ENCODE measurements around the gene SECISBP2L.
A peak's percentile ranks its signal among the peaks of the same experiment; 100 is the strongest.

The SECISBP2L gene

DNA sequence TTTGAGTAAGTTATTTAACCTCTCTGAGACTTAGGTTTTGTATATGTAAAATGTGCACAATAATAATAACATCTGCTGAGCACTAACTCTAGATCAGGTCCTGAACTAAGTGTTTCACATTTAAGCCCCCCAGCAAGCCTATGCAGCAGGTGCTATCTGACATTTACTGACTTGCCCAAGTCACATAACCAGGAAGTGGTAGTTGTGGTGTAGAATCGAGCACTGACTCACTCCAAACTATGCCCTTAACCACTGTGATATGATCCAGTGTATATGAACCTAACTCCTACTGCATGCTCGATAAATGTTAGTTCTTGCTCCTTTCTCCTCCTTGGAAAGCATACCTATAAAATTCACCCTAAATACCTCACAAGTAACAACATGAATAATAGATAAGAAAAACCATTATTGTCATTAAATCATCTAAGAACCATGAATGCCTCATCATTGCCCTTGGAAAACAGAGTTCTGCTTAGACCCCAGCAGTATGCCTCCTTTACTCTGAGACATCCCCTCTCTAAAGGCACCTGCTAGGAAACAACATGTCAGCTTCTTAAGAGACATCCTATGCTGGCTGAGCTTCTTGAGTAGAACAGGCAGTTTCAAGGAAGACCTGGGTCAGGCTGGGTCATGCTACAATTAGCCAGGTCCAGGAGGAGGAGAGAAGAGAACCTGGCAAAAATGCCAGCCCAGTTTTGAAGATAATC lies 79.5 kb downstream of the SECISBP2L start:
- DNase-seq (ENCODE audit: low spot score) = no peak

DNA sequence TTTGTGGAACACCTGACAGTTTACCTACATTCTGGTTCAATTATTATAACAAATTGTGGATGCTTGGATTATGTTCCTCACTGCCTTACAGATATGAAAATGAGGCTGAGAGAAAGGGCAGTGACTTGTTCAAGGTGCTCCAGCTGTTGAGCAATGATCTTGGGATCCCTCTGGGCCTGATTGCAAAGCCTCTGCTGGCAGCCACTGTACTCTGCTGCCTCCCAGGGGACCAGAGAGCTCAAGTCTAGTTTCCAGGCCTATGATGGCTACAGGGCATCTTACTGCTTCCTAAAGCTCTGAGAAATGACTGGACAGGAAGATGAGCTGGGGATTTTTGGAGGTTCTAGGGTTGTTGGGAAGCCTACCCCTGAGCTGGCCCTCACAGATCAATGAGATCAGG lies 80.3 kb downstream of the SECISBP2L start:
- no peak for DNase-seq (ENCODE audit: low spot score)

DNA sequence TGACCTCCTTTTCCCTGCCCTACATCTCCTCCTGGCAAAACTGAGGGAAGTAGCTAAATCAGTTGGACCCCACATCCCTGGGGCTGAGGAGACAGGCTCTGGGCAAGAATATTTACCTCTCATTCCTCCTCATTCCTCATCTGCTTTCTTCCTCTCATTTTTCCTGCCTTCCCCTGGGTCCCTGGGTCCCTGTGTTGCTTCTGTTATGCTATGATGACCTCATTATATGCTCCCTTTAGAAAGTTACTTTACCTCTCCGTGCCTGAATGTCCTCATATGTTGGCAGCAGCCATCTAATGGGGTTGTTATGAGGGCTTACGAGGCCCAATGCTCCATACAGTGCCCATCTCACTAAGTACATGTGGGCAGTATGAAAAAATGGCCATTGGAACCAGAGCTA lies 81.3 kb downstream of the SECISBP2L start:
- DNase-seq (ENCODE audit: low spot score) = no peak

DNA sequence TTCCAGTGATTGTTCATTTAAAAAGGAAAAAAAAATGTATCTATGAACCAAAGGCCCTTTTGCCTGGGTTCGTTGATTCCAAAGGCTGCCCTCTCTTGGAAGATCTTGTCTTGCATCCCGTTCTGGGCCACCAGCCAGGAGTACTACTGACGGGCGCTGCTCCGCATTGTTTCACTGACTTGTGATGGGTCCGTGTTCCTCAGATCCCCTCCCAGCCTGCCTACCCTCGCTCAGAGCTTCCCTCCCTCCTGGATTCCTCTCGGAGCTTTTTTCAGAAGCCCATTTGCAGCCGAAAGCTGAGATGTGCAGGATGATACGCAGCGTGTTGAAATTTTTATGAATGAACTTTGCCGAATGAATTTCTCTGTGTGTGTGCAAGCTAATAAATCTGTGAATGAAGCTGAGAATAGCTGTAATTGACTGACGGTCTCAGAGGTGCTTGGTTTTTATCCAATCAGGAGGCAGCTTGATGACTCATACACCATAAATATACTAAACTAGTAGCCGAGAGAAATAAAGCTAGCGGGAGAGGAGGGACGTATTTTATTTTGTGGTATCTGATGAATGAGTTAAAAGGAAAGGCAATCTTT lies 82.6 kb downstream of the SECISBP2L start, which contains the start of gene SHC4:
Gene SHC4 (minus strand): TSS at position 396 of the 590 bp plus-strand sequence. CDS start 904 bp downstream, outside the sequence.
- DNase-seq (ENCODE audit: low spot score) = peak; percentile 86

DNA sequence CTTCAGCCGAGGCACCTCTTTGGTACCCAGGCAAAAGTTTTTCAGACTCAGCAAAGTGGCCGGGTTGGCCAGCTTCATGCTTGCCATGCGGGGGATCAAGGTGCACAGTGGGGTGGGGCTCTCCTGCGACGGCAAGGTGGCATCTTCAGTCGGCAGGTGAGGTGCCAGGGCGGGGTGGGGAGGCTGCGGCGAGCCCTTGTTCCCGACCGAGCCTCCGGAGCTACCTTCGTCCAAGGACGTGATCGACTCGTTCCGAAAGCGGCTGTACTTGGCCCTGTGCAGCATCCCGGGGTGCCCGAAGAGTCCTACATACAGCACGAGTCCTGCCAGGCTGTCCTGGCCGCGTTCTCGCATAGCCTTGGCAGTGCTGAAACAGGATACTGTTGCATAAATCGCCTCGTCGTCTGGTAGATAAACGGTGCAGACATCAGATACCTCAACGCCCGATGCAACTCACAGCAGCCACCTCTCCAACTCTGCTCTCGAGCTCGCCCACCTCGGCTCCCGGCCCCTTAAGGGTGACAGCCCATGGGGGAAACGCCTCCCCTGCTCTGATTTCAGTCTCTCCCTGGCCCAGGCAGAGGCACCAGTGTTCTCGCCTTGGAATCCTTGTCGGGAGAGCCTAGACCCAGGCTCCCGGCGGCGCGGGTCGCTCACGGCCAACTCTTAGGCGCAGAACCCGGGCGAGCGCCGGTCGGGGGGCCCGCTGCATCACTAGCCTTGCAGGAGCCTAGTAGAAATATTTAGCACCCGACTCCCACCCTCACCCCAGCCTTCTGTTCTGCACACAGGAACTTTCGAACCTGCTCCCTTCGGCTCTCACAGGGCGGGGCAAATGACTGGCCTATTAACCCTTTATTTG lies 83.4 kb downstream of the SECISBP2L start:
- peak; percentile 38 for DNase-seq (ENCODE audit: low spot score)

DNA sequence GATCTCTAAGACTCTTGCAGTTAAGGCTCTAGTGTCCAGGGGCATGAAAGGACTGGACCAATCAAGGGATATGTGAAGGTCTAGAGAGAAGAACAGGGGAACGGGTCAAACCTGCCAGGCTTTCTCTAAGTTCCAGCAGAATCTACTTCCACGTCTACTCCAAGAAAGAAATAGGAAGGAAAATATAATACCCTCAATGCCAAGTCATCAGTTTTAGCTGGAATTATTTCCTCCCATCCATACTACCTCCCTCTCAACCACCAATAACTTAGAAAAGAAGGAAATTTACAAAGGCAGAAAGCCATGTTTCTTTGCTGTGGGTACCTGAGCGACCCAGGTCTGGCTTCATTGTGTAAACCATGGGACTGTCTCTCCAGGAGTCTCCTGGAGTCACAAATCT lies 90.3 kb downstream of the SECISBP2L start:
- DNase-seq (ENCODE audit: low spot score) = no peak

DNA sequence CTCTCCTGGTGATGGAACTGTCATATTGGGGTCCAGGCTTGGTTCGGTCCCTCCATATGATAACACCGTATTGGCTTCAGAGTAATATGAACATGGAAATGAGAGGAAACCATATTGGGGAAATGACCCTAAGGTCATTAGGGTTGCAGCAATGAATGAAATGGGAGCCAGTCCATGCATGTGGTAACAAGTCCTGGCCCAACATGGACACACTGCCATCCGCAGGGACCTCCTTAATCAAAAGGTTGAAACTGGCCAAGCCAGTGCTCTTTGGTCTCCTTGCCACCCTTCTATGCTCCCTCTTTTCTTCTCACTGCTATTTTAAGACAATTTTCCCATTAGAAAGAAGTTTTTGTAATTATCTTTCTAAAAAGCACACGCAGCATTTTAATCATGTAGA lies 90.9 kb downstream of the SECISBP2L start:
- DNase-seq (ENCODE audit: low spot score) = no peak

DNA sequence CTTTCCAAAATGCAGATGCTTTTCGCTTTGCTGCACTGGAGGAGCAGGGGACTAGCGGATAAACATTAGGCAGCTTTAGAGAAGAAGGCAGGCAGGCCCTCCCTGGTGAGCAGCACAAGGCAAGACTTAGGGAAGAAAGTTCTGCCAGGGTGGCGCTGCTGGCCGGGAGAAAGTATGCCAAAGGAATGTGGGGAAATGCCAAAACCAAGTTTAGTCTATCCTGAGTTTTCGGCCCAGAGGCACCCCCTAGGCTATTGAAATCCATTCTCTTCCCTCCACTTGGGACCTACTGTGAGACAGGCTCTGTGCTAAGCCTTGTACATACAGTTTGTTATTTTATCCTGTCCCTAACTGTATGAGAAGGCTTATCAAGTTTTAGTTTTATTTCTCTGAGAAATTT lies 91.7 kb downstream of the SECISBP2L start:
- DNase-seq (ENCODE audit: low spot score) = no peak

DNA sequence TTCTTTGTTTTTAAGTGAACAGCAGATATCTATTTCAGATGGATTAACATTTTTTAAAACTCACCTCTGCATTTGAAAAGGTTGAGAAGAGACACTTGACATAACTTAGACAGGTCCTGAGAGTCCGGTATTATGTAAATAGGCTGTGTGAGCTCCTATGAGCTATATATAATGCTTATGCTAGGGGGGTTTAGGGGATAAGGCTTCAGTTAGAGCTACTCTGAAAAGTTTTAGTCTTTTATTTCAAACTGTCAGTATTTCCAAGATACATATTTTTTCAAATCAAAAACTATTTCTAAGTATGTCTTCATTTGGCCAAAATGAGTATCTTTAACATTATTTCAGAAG lies 99.4 kb downstream of the SECISBP2L start:
- no peak for DNase-seq (ENCODE audit: low spot score)

DNA sequence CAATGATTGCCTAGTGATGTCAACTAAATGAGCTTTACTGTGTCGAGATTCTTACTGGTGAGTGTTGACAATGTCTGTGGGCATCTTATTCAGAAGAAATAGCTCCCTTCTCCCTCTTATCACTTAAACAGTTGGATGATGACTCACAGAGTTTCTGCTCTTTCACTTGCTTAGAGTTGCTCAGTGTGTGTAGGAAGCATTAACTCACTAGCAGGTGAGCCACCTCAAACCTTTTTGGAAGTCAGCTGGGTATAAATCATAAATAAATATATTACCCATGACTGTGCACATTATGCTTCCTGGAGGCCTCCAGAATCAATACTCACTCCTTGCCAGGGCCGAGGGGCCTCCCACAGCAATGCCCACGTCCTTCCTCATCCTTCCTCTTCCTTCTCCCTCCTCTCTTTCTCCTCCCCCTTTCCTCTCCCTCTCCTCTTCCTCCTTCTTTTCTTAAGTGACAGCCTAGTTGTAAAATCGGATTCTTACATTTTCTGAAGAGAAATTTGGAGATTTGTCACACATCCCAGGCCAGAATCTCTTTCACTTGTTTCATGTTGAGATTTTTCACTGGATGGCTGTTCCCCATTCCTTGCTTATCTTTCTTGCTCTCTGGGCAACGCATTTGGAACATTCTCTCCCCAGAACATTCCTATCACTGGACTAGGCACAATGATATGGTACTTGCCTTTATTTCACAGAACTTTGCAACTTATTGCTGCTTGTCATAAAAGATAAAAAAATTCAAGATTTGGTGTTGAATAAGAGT lies 100.0 kb downstream of the SECISBP2L start:
- DNase-seq (ENCODE audit: low spot score) = no peak

DNA sequence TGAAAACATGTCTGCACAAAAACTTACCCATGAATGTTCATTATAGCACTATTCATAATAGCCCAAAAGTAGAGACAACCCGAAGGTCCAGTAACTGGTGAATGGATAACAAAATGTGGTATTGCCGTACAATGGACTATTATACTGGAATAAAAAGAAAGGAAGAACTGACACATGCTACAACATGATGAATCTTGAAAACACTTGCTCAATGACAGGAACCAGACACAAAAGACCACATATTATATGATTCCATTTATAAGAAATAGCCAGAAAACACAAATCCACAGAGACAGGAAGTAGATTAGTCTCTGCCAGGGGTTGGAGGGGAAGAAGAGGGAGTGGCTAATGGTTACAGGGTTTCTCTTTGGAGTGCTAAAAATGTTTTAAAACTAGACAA lies 100.9 kb downstream of the SECISBP2L start:
- no peak for DNase-seq (ENCODE audit: low spot score)

DNA sequence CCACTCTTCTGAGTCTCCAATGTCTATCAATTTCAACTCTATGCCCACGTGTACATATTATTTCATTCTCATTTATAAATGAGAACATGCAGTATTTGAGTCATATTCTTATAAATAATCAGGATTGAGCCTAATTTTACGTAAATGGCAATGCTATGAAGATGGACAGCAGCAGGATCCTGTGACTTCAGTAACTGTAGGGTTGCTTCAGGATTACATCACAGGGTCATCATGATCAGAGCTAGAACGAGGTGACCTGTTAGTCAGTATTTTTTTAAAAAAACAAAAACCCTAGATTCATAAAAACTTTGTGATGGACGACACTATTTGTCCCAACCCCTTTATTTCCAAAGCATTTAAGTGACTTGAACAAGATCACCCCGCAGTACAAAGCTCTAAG lies 104.3 kb downstream of the SECISBP2L start:
- DNase-seq (ENCODE audit: low spot score) = no peak

DNA sequence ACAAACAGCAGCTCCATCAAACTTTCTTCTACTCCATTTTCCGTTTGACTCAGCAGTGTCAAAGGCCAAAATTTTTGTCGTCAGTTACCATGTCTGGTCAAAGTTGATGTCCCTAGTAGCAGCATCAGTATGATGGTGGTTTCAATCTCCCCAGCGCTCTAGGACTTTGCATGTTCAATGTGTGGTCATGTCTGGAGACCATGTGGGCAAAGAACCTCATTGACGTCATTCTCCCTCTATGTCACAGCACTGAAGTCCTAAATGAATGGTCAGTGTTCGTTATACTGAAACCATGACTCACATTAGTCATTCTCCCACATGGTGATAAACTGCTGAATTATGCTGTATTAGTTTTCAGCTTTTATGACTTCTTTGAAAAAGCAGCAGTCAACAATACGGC lies 105.7 kb downstream of the SECISBP2L start:
- DNase-seq (ENCODE audit: low spot score) = no peak

DNA sequence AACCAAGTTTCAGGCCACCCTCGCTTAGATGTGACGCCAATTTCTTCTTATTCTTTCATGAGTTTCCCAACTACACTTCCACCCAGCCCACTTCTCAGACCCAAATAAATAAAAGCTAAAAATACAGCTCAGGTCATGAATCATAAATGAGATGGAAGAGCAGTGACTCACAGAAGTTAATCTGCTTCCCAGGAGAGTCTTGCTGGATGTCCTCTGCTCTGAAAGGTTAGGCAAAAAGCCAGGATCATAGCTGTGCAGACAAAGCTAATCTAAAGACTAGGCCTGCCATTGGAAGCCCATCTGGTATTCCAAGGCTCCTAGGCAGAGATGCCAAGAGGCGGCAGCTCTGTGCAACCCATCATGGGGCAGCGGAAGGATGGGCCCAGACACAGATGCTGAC lies 106.6 kb downstream of the SECISBP2L start:
- DNase-seq (ENCODE audit: low spot score) = no peak
